ENCODE results near the gene FCER1A. TPM values are rescaled to one million over a fixed set of nuclear protein-coding genes. Genes with fewer than 3 reads are reported as not detected.

FCER1A gene
- total RNA-seq (1 to 10 TPM in 1 of 5 donors, under 1 TPM in 3, not detected in 1; 0.33 to 1.8 (median 0.69) TPM), total RNA-seq (0 to 3.2 (median 0.92) reads per million in 29 experiments)
- 0.72 TPM for total RNA-seq (2013)

GRCh38 chr1:159302095-159302494 lies at the start of gene FCER1A:
Gene FCER1A, plus strand, starts transcription at chr1:159302336. Its CDS starts 29 bp downstream, at chr1:159302365.
- ATAC-seq (replicated peaks in 1 of 4) (no peak), DNase-seq (no peak)
- H3K36me3 Mint-ChIP-seq = no peaks in the 10 kb centered on the region
- Histone ChIP-seq H3K4me1 (ENCODE audit: control insufficient read depth in 1 of 2, extremely low read depth in 1 of 2, insufficient read depth in 2 of 2, low read length in 2 of 2) (no peaks in the 10 kb centered on the region), H3K27me3 (replicated peaks in 1 of 2; ENCODE audit: control insufficient read depth in 2 of 2, extremely low read depth in 1 of 2, insufficient read depth in 2 of 2, low read length in 1 of 2) (no peaks in the 10 kb centered on the region), H3K9me3 (no peaks in the 10 kb centered on the region), H3K36me3 (ENCODE audit: control insufficient read depth in 2 of 2, extremely low read depth in 1 of 2, insufficient read depth in 1 of 2, low read length in 1 of 2) (no peaks in the 10 kb centered on the region), H3K27ac (ENCODE audit: low read length) (no peak within 1 kb of the TSS), H3K4me3 (ENCODE audit: control insufficient read depth in 1 of 2, extremely low read depth in 1 of 2, low read length in 1 of 2) (no peak within 1 kb of the TSS)
- H3K27me3 Mint-ChIP-seq = peaks cover 17 to 35% of the 10 kb centered on the region in 2 donors
- no peak within 1 kb of the TSS for H3K4me3 Mint-ChIP-seq
- H3K9me3 Mint-ChIP-seq = no peaks in the 10 kb centered on the region
- POLR2A ChIA-PET = no interaction called here
- no peaks in the 10 kb centered on the region for H3K4me1 Mint-ChIP-seq
- CTCF ChIA-PET = no interaction called here
- H3K27ac Mint-ChIP-seq = no peak within 1 kb of the TSS
- WGBS (ENCODE audit: insufficient coverage) = no CpG with 5 or more reads among the region's 1 CpG

DNA sequence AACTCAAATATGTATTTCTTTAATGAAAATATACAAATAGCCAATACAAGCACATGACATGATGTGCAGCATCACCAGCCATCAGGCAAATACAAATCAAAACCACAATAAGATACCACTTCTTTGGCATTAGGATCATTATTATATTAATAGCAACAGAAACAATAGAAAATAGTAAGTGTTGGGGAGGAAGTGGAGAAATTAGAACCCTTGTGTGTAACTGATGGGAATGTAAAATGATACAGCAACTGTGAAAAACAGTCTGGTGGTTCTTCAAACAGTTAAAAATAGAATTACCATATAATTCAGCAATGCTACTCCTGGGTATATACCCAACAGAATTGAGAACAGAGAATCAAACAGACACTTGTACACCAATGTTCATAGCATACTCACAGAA lies 40.8 kb upstream of the FCER1A start:
- POLR2A ChIA-PET = no interaction called here

GRCh38 chr1:159261721-159262494 lies 40.2 kb upstream of the FCER1A start:
- ChIA-PET CTCF (no interaction called here), POLR2A (no interaction called here)
- Mint-ChIP-seq H3K4me1 (peaks cover 6 to 8% (median 7%) of the 10 kb centered on the region in 3 donors), H3K27ac (no peak overlapping the region), H3K27me3 (peaks cover 4 to 14% of the 10 kb centered on the region in 2 donors), H3K9me3 (peaks cover 0 to 5% (median 0%) of the 10 kb centered on the region in 3 donors), H3K4me3 (no peak overlapping the region), H3K36me3 (no peaks in the 10 kb centered on the region)
- Histone ChIP-seq H3K36me3 (ENCODE audit: control insufficient read depth in 2 of 2, extremely low read depth in 1 of 2, insufficient read depth in 1 of 2, low read length in 1 of 2) (no peaks in the 10 kb centered on the region), H3K27me3 (replicated peaks in 1 of 2; ENCODE audit: control insufficient read depth in 2 of 2, extremely low read depth in 1 of 2, insufficient read depth in 2 of 2, low read length in 1 of 2) (no peaks in the 10 kb centered on the region), H3K4me3 (ENCODE audit: control insufficient read depth in 1 of 2, extremely low read depth in 1 of 2, low read length in 1 of 2) (no peak overlapping the region), H3K4me1 (ENCODE audit: control insufficient read depth in 1 of 2, extremely low read depth in 1 of 2, insufficient read depth in 2 of 2, low read length in 2 of 2) (peaks cover 0 to 5% of the 10 kb centered on the region in 2 experiments), H3K9me3 (no peaks in the 10 kb centered on the region), H3K27ac (ENCODE audit: low read length) (no peak overlapping the region)
- ATAC-seq (replicated peaks in 1 of 4) = no peak
- DNase-seq = no peak
- WGBS (ENCODE audit: insufficient coverage) = no CpG with 5 or more reads among the region's 2 CpGs

More for the DNA sequence above, 40.8 kb upstream of the FCER1A start:
- H3K4me3 Mint-ChIP-seq = no peak overlapping the region
- Histone ChIP-seq H3K27ac (ENCODE audit: low read length) (no peak overlapping the region), H3K27me3 (replicated peaks in 1 of 2; ENCODE audit: control insufficient read depth in 2 of 2, extremely low read depth in 1 of 2, insufficient read depth in 2 of 2, low read length in 1 of 2) (no peaks in the 10 kb centered on the region), H3K4me3 (ENCODE audit: control insufficient read depth in 1 of 2, extremely low read depth in 1 of 2, low read length in 1 of 2) (no peak overlapping the region), H3K4me1 (ENCODE audit: control insufficient read depth in 1 of 2, extremely low read depth in 1 of 2, insufficient read depth in 2 of 2, low read length in 2 of 2) (peaks cover 0 to 3% of the 10 kb centered on the region in 2 experiments), H3K36me3 (ENCODE audit: control insufficient read depth in 2 of 2, extremely low read depth in 1 of 2, insufficient read depth in 1 of 2, low read length in 1 of 2) (no peaks in the 10 kb centered on the region), H3K9me3 (no peaks in the 10 kb centered on the region)
- H3K27ac Mint-ChIP-seq = no peak overlapping the region
- peaks cover under 1 to 2% (median 2%) of the 10 kb centered on the region in 3 donors for H3K4me1 Mint-ChIP-seq
- CTCF ChIA-PET = no interaction called here
- H3K36me3 Mint-ChIP-seq = no peaks in the 10 kb centered on the region
- no peak for DNase-seq
- ATAC-seq (replicated peaks in 1 of 4) = no peak
- H3K9me3 Mint-ChIP-seq = peaks cover 0 to 9% (median 0%) of the 10 kb centered on the region in 3 donors
- H3K27me3 Mint-ChIP-seq = peaks cover 4 to 10% of the 10 kb centered on the region in 2 donors

DNA sequence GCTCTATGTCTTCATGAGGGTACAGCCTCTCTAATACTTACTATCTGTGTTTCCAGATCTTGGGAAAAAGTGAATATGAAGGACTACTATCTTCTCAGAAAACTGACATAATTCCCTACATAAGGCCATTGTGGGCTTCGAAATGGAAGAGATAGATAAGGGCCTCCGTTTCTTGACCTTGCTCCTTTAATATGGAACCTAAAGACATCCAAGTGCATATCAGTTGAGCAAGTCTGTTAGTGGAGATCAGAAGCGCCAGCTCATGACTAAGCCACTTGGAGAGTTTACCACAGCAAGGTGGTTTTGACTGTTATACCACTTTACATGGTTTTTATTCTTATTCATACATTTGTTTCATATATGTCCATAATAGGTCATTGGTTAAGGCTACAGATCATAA lies 35.3 kb upstream of the FCER1A start:
- DNase-seq = no peak
- ChIA-PET CTCF (no interaction called here), POLR2A (no interaction called here)
- H3K36me3 Mint-ChIP-seq = no peaks in the 10 kb centered on the region
- H3K27me3 Mint-ChIP-seq = peaks cover 35 to 37% of the 10 kb centered on the region in 2 donors
- H3K27me3 ChIP-seq (replicated peaks in 1 of 2; ENCODE audit: control insufficient read depth in 2 of 2, extremely low read depth in 1 of 2, insufficient read depth in 2 of 2, low read length in 1 of 2) = no peaks in the 10 kb centered on the region
- no peak overlapping the region for H3K4me3 Mint-ChIP-seq
- peaks cover 0 to 6% of the 10 kb centered on the region in 2 experiments for H3K4me1 ChIP-seq (ENCODE audit: control insufficient read depth in 1 of 2, extremely low read depth in 1 of 2, insufficient read depth in 2 of 2, low read length in 2 of 2)
- peaks cover 7 to 10% (median 8%) of the 10 kb centered on the region in 3 donors for H3K4me1 Mint-ChIP-seq
- H3K9me3 ChIP-seq = no peaks in the 10 kb centered on the region
- no peak overlapping the region for H3K27ac Mint-ChIP-seq
- no peak for ATAC-seq (replicated peaks in 1 of 4)
- H3K4me3 ChIP-seq (ENCODE audit: control insufficient read depth in 1 of 2, extremely low read depth in 1 of 2, low read length in 1 of 2) = no peak overlapping the region
- H3K9me3 Mint-ChIP-seq = peaks cover 0 to 5% (median 0%) of the 10 kb centered on the region in 3 donors
- H3K27ac ChIP-seq (ENCODE audit: low read length) = no peak overlapping the region
- H3K36me3 ChIP-seq (ENCODE audit: control insufficient read depth in 2 of 2, extremely low read depth in 1 of 2, insufficient read depth in 1 of 2, low read length in 1 of 2) = no peaks in the 10 kb centered on the region
- no CpG with 5 or more reads among the region's 3 CpGs for WGBS (ENCODE audit: insufficient coverage)

DNA sequence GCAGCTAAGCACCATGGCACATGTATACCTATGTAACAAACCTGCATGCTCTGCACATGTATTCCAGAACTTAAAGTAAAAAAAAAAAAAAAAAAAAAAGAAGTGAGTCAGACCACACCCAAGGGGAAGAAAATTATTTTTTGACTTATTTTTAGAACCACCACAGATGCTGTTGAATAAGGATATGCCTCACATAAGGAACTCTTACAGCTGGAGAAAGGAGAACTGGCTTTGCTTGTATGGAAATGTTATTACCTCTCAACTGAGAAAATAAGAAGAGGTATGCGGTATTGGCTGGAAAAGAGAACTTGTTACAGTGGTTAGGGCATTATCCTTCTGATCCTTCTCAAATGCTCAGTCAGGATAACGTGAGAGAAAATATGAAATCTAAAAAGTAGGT lies 27.5 kb upstream of the FCER1A start:
- CTCF ChIA-PET = no interaction called here
- no peaks in the 10 kb centered on the region for H3K4me1 ChIP-seq (ENCODE audit: control insufficient read depth in 1 of 2, extremely low read depth in 1 of 2, insufficient read depth in 2 of 2, low read length in 2 of 2)
- H3K9me3 ChIP-seq = no peaks in the 10 kb centered on the region
- Mint-ChIP-seq H3K4me1 (no peaks in the 10 kb centered on the region), H3K27ac (no peak overlapping the region), H3K4me3 (no peak overlapping the region), H3K36me3 (no peaks in the 10 kb centered on the region), H3K9me3 (peaks cover 0 to 5% (median 0%) of the 10 kb centered on the region in 3 donors), H3K27me3 (peaks cover 29 to 36% of the 10 kb centered on the region in 2 donors)
- DNase-seq (no peak), ATAC-seq (replicated peaks in 1 of 4) (no peak)
- H3K27me3 ChIP-seq (replicated peaks in 1 of 2; ENCODE audit: control insufficient read depth in 2 of 2, extremely low read depth in 1 of 2, insufficient read depth in 2 of 2, low read length in 1 of 2) = peaks cover 0 to 3% of the 10 kb centered on the region in 2 experiments
- H3K27ac ChIP-seq (ENCODE audit: low read length) = no peak overlapping the region
- H3K4me3 ChIP-seq (ENCODE audit: control insufficient read depth in 1 of 2, extremely low read depth in 1 of 2, low read length in 1 of 2) = no peak overlapping the region
- POLR2A ChIA-PET = interaction anchor here in 1 of 2 donors (0.7 kb wide), 1 partner anchor 366 kb away, joined by 8 read pairs; no protein-coding TSS in a partner anchor
- H3K36me3 ChIP-seq (ENCODE audit: control insufficient read depth in 2 of 2, extremely low read depth in 1 of 2, insufficient read depth in 1 of 2, low read length in 1 of 2) = no peaks in the 10 kb centered on the region
- no CpG with 5 or more reads among the region's 2 CpGs for WGBS (ENCODE audit: insufficient coverage)

GRCh38 chr1:159275891-159276290 lies 26.2 kb upstream of the FCER1A start:
- H3K27ac Mint-ChIP-seq = no peak overlapping the region
- no peaks in the 10 kb centered on the region for H3K9me3 ChIP-seq
- no peaks in the 10 kb centered on the region for H3K36me3 Mint-ChIP-seq
- no peak overlapping the region for H3K4me3 ChIP-seq (ENCODE audit: control insufficient read depth in 1 of 2, extremely low read depth in 1 of 2, low read length in 1 of 2)
- H3K4me3 Mint-ChIP-seq = no peak overlapping the region
- POLR2A ChIA-PET = no interaction called here
- no peaks in the 10 kb centered on the region for H3K36me3 ChIP-seq (ENCODE audit: control insufficient read depth in 2 of 2, extremely low read depth in 1 of 2, insufficient read depth in 1 of 2, low read length in 1 of 2)
- no peaks in the 10 kb centered on the region for H3K4me1 ChIP-seq (ENCODE audit: control insufficient read depth in 1 of 2, extremely low read depth in 1 of 2, insufficient read depth in 2 of 2, low read length in 2 of 2)
- no peak for ATAC-seq (replicated peaks in 1 of 4)
- H3K27me3 Mint-ChIP-seq = peaks cover 19 to 26% of the 10 kb centered on the region in 2 donors
- no peak for DNase-seq
- peaks cover 0 to 3% of the 10 kb centered on the region in 2 experiments for H3K27me3 ChIP-seq (replicated peaks in 1 of 2; ENCODE audit: control insufficient read depth in 2 of 2, extremely low read depth in 1 of 2, insufficient read depth in 2 of 2, low read length in 1 of 2)
- peaks cover 0 to 5% (median 0%) of the 10 kb centered on the region in 3 donors for H3K9me3 Mint-ChIP-seq
- H3K4me1 Mint-ChIP-seq = no peaks in the 10 kb centered on the region
- CTCF ChIA-PET = no interaction called here
- H3K27ac ChIP-seq (ENCODE audit: low read length) = no peak overlapping the region
